HT-29 (cell line): ENCODE measurements around the gene CNMD. TPM values are rescaled to one million over a fixed set of nuclear protein-coding genes. Genes with fewer than 3 reads are reported as not detected.
A peak's percentile ranks its signal among the peaks of the same experiment; 100 is the strongest.
"Not testable (repeated sequence)": the region's sequence is repeated elsewhere in the genome, so short reads cannot be mapped to it uniquely, and the experiment has no call there.

Experiments used
- DNase-seq: peaks from one replicate; pipeline ENCODE4 v3.0.0-alpha.2; 2015; ENCODE audit warnings: low spot score
- total RNA-seq: library from RNA; depleted of rRNA; stranded (reverse); fragments of >200 nt; shearing (Covaris generic); gene quantifications from 2 replicates; pipeline ENCODE4 v1.2.3, GENCODE V29; 2014; rRNA removed

The CNMD gene
- total RNA-seq, 1 experiment from 2014 or later = not detected

GRCh38 chr13:52686376-52686775, 53.2 kb downstream of the CNMD start:
- no peak for DNase-seq

DNA sequence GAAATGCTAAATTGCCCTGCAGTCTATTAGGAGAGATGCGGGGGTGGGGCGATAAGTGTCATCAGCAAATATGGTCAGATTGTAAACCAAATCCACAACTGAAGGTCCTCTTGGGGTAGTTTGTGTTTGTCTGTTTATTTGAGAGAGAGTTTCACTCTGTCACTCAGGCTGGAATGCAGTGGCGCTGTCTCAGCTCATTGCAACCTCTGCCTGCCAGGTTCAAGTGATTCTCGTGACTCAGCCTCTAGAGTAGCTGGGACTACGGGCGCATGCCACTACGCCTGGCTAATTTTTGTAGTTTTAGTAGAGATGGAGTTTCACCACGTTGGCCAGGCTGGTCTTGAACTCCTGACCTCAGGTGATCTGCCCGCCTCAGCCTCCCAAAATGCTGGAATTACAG, 53.8 kb downstream of the CNMD start:
- not testable (repeated sequence) for DNase-seq

- DNase-seq = no peak
Observed at GRCh38 chr13:52677823-52678222, 61.8 kb downstream of the CNMD start.

DNA sequence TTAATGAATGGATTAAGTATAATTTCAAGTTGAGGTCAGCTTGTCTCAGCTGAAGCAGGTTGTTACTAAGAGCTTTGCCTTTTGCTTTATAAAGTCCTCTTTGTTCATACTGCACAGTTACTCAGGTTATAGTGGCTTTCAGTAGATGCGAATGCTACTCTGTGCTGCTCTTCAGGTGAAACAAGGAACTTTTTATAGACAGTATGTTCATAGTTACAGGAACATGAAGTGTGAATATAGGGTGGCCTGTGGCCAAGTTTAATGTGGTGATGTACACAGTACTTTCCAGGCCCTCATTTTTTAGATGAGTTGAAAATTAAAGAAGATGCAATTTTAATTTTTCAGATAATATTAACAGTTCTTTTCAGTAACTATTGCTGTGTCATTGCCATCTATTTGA, 66.2 kb downstream of the CNMD start:
- DNase-seq = no peak

DNA sequence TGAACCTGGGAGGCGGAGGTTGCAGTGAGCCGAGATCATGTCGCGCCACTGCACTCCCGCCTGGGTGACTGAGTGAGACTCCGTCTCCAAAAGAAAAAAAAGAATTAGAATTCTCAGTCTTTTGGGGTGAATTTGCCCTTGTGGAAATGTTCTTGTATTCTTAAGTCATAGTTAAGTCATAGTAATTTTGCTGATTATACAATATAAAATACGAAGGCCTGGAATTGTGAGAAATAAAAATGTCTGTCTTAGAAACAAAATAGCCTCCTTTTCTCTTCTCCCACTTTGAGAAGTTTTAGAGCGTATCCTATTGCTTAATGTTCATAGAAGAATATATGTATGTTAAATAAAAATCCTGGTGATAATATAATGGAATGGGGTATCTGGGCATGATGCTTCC, 68.9 kb downstream of the CNMD start:
- no peak for DNase-seq

GRCh38 chr13:52669677-52670076, 69.9 kb downstream of the CNMD start:
- DNase-seq = no peak

DNA sequence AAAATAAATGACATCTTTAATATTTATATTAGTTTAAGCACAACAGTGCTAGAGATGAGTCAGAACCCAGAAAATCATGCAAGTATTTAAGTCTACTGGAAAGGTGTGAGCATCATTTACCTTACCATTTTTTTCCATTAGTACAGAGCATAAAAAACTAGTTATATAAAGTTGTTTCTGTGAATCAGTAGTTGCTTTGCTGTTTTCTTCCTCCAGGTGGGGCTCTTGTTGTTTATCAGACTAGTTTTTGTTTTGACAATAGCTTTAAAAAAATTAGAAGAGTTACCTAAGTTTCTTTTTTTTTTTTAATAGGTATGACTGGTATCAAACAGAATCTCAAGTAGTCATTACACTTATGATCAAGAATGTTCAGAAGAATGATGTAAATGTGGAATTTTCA, 74.3 kb downstream of the CNMD start:
- peak; percentile 62 for DNase-seq

DNA sequence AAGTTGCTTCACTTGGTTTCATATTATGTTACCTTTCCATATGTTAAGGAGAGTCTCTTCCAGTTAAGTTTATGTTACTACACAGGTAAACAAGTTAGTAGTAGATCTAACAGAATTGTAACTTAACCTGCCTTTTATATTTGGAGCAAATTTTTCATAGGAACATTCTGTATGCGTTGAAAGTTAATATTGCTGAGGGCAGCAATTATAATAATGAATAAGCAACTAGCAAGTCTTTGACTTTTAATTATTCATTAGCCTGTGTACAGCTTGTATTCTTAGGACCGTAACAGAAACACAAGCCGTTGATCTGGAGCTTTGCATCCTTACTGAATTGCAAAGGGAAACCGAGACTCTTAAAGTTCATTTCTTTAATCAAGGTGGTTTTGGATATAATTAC, 75.3 kb downstream of the CNMD start:
- DNase-seq = no peak

DNA sequence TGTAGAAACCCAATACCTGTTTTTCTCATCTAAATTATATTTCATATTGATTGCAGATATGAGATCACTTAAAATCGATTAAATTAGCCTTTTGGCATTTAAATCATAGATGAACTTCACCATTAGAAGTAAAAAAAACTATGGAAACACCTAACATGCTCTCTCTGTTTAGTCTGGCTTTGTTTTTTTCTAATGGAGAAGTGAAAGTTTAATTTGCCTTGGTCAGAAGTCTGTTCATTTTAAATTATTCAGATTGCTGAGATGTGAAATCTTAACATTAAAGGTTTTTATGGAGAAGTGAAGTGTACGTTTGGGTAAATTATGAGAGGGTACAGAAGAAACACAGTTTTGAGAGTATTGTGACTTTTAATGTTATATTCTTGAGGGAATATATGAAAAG, 80.3 kb downstream of the CNMD start:
- DNase-seq = no peak

Other genes with a start within 250 kb of the CNMD start
- gene HNRNPA1L2, start 97.4 kb downstream of the CNMD start, total RNA-seq = 1.1 and 2.4 TPM in 2 replicates
- gene SUGT1, start 87.0 kb downstream of the CNMD start, total RNA-seq = 29.6 and 33.2 TPM in 2 replicates
- not detected in 2 replicates for gene PCDH8, start 108.8 kb upstream of the CNMD start, total RNA-seq